Mammary epithelial cell (primary cell): ENCODE measurements around the gene BECN2.

Experiments
- CTCF ChIP-seq, 2 donors: IDR thresholded peaks in 1 of 2; conservative IDR thresholded peaks in 1 of 2; 2 replicates each; pipeline ENCODE4 v1.5.1; 2011 to 2012; ENCODE audit warnings: inconsistent platforms in 2 of 2, low read length in 2 of 2, mild to moderate bottlenecking in 2 of 2, control low read depth in 1 of 2, low read depth in 1 of 2; ENCODE audit not compliant: insufficient read depth in 1 of 2; ENCODE audit errors: extremely low read depth in 1 of 2
- EZH2 ChIP-seq: IDR thresholded peaks from 2 replicates; pipeline ENCODE4 v1.6.1; 2012; ENCODE audit warnings: low read length, inconsistent platforms, borderline replicate concordance

- TF ChIP-seq EZH2, result no peak
- TF ChIP-seq CTCF (conservative IDR thresholded peaks at IDR 0.05 in 1 of 2, IDR thresholded peaks at IDR 0.05 in 1 of 2; ENCODE audit: extremely low read depth in 1 of 2, insufficient read depth in 1 of 2, low read depth in 1 of 2, low read length in 2 of 2), result no peak
These were observed 22.4 kb downstream of the BECN2 start for GRCh38 chr1:241979926-241980325.
